HepG2 (cell line): ENCODE results near the gene TCTA. TPM values are rescaled to one million over a fixed set of nuclear protein-coding genes. Genes with fewer than 3 reads are reported as not detected.

Experiments
- CEBPG ChIP-seq: IDR thresholded peaks from 2 replicates; pipeline ENCODE4 v1.6.1; 2016
- CREBL2 ChIP-seq: sonication (generic); formaldehyde crosslinking; IDR thresholded peaks from 2 replicates; pipeline ENCODE4 v1.8.1; 2023; ENCODE audit warnings: missing genetic modification reagents, mild to moderate bottlenecking, borderline replicate concordance
- DBP ChIP-seq: sonication (generic); formaldehyde crosslinking; IDR thresholded peaks from 2 replicates; pipeline ENCODE4 v1.4.0; 2020; ENCODE audit warnings: missing genetic modification reagents; ENCODE audit errors: not compliant biosample characterization
- DZIP1 ChIP-seq: sonication (generic); formaldehyde crosslinking; IDR thresholded peaks from 2 replicates; pipeline ENCODE4 v1.5.0; 2020; ENCODE audit warnings: mild to moderate bottlenecking, missing genetic modification reagents
- EHMT2 ChIP-seq: fragments of 200-600 bp; sonication (generic); IDR thresholded peaks from 2 replicates; pipeline ENCODE4 v1.7.0; 2017; ENCODE audit warnings: antibody characterized with exemption, low read depth, low read length, borderline replicate concordance
- ERF ChIP-seq: IDR thresholded peaks from 2 replicates; pipeline ENCODE4 v1.6.1; 2018; ENCODE audit warnings: missing biosample characterization, missing genetic modification reagents
- IRF9 ChIP-seq: sonication (generic); formaldehyde crosslinking; IDR thresholded peaks from 2 replicates; pipeline ENCODE4 v1.8.0; 2022; ENCODE audit warnings: missing genetic modification reagents, mild to moderate bottlenecking, borderline replicate concordance
- MAFF ChIP-seq: IDR thresholded peaks from 2 replicates; pipeline ENCODE4 v1.6.1; 2011; ENCODE audit warnings: low read depth, low read length, improper control_type of control experiment
- PTBP1 ChIP-seq: fragments of 200-400 bp; formaldehyde crosslinking; IDR thresholded peaks from 2 replicates; pipeline ENCODE4 v1.6.1; 2018; ENCODE audit warnings: low read length, low read depth; ENCODE audit not compliant: poor library complexity, severe bottlenecking
- RAD51 ChIP-seq: fragments of 450-650 bp; IDR thresholded peaks from 2 replicates; pipeline ENCODE4 v1.6.1; 2016; ENCODE audit warnings: borderline replicate concordance
- REPIN1 ChIP-seq: sonication (generic); formaldehyde crosslinking; IDR thresholded peaks from 2 replicates; pipeline ENCODE4 v1.8.0; 2022; ENCODE audit warnings: missing genetic modification reagents, low read depth, mild to moderate bottlenecking, borderline replicate concordance
- RFXAP ChIP-seq: sonication (generic); formaldehyde crosslinking; IDR thresholded peaks from 2 replicates; pipeline ENCODE4 v1.4.0; 2020; ENCODE audit warnings: missing genetic modification reagents, borderline replicate concordance
- SAP130 ChIP-seq: IDR thresholded peaks from 2 replicates; pipeline ENCODE4 v1.6.1; 2016; ENCODE audit warnings: low read depth
- SMAD9 ChIP-seq: sonication (generic); formaldehyde crosslinking; IDR thresholded peaks from 2 replicates; pipeline ENCODE4 v1.5.1; 2020; ENCODE audit warnings: mild to moderate bottlenecking, missing genetic modification reagents
- USF2 ChIP-seq, 2 experiments: sonication (generic) in 1 of 2; formaldehyde crosslinking in 1 of 2; IDR thresholded peaks; 2 replicates each; pipeline versions ENCODE4 v1.5.1 to v1.6.1; 2011 to 2020; ENCODE audit warnings: borderline replicate concordance in 1 of 2, low read depth in 1 of 2, low read length in 1 of 2, mild to moderate bottlenecking in 1 of 2, missing genetic modification reagents in 1 of 2, moderate library complexity in 1 of 2
- ZNF574 ChIP-seq: sonication (generic); formaldehyde crosslinking; IDR thresholded peaks from 2 replicates; pipeline ENCODE4 v1.4.0; 2020; ENCODE audit warnings: missing genetic modification reagents
- ZNF576 ChIP-seq: sonication (generic); formaldehyde crosslinking; IDR thresholded peaks from 2 replicates; pipeline ENCODE4 v1.4.0; 2020; ENCODE audit warnings: mild to moderate bottlenecking, missing genetic modification reagents
- polyA plus RNA-seq, 8 experiments: library from polyadenylated mRNA; depleted of rRNA in 3 of 8; stranded (reverse) in 7 of 8; unstranded in 1 of 8; fragments of >200 nt; fragmentation: Illumina TruSeq in 4 of 8; extraction: Trizol in 4 of 8; gene quantifications; 2 replicates each; pipeline versions ENCODE4 v1.2.1 to v1.2.3, GENCODE V29; 2011 to 2016; ENCODE audit warnings: low read depth in 4 of 8, missing spikeins in 1 of 8, mixed read lengths in 1 of 8; ENCODE audit not compliant: insufficient read depth in 1 of 8
- total RNA-seq, 5 experiments: library from RNA; depleted of rRNA; stranded (reverse); fragments of >200 nt; fragmentation: Illumina TruSeq; extraction: Trizol; gene quantifications; 2 replicates each; pipeline ENCODE4 v1.2.3, GENCODE V29; 2016; ENCODE audit warnings: low read depth in 1 of 5

TCTA gene
- total and polyA plus RNA-seq, 2 of the 13 experiments (the other 11 are each of a cell fraction or from before 2014, with no cell fraction given) = 8.3 to 13.2 TPM

- TF ChIP-seq ZNF576 (CRISPR knock-in tag) = no peak
- TF ChIP-seq CEBPG (CRISPR knock-in tag) = peak; percentile 83
- TF ChIP-seq REPIN1 (CRISPR knock-in tag) = peak; percentile 22; the same call in 1 of the 2 replicates
- TF ChIP-seq DBP (CRISPR knock-in tag) = no peak
- no peak for TF ChIP-seq CREBL2
- no peak for TF ChIP-seq RFXAP (CRISPR knock-in tag)
- no peak for TF ChIP-seq USF2 (IDR thresholded peaks at IDR 0.05; ENCODE audit: low read depth, low read length)
- TF ChIP-seq USF2 (CRISPR knock-in tag; IDR thresholded peaks at IDR 0.05; ENCODE audit: borderline replicate concordance) = no peak
- no peak for TF ChIP-seq IRF9 (CRISPR knock-in tag)
- no peak for TF ChIP-seq DZIP1 (CRISPR knock-in tag)
- no peak for TF ChIP-seq ERF (CRISPR knock-in tag)
- TF ChIP-seq RAD51 = no peak
- no peak for TF ChIP-seq ZNF574 (CRISPR knock-in tag)
- TF ChIP-seq SMAD9 (CRISPR knock-in tag) = 0 out of 2 replicates have a peak, but pooled peaks have one; percentile 66
- no peak for TF ChIP-seq PTBP1
- no peak for TF ChIP-seq EHMT2
- TF ChIP-seq SAP130 (CRISPR knock-in tag) = peak; percentile 29; the same call in 1 of the 2 replicates
- TF ChIP-seq MAFF = no peak
Observed at GRCh38 chr3:49465270-49466034, 53.2 kb downstream of the TCTA start (continued).
